Measurements from ENCODE around the gene PTPRN2. TPM values are rescaled to one million over a fixed set of nuclear protein-coding genes. Genes with fewer than 3 reads are reported as not detected.

PTPRN2 gene
- total RNA-seq, 1 donor from 2014 or later, result 11.4 TPM

GRCh38 chr7:157682946-157683746 lies 904.5 kb downstream of the PTPRN2 start:
- no peak for TF ChIP-seq CTCF (IDR thresholded peaks at IDR 0.05; ENCODE audit: unreplicated experiment)
- peaks cover 3% of the 10 kb centered on the region for H3K4me1 Mint-ChIP-seq (ENCODE audit: low read depth)
- H3K27ac Mint-ChIP-seq, result no peak overlapping the region
- H3K27me3 Mint-ChIP-seq, result peaks cover 82% of the 10 kb centered on the region
- no peak for DNase-seq (ENCODE audit: low spot score, unreplicated experiment)
- H3K36me3 Mint-ChIP-seq (ENCODE audit: insufficient read depth), result no peaks in the 10 kb centered on the region
- H3K4me3 Mint-ChIP-seq (ENCODE audit: low read depth), result no peak overlapping the region
- H3K9me3 Mint-ChIP-seq (ENCODE audit: low read depth), result no peaks in the 10 kb centered on the region

- no peak for DNase-seq (ENCODE audit: low spot score, unreplicated experiment)
- no peak overlapping the region for H3K4me3 Mint-ChIP-seq (ENCODE audit: low read depth)
- peaks cover 3% of the 10 kb centered on the region for H3K4me1 Mint-ChIP-seq (ENCODE audit: low read depth)
Measured at GRCh38 chr7:157682064-157682945, 905.3 kb downstream of the PTPRN2 start.

GRCh38 chr7:157679607-157680006 lies 908.0 kb downstream of the PTPRN2 start:
- Mint-ChIP-seq H3K4me3 (ENCODE audit: low read depth) (no peak overlapping the region), H3K4me1 (ENCODE audit: low read depth) (peaks cover 3% of the 10 kb centered on the region), H3K27me3 (peaks cover 93% of the 10 kb centered on the region), H3K27ac (no peak overlapping the region), H3K36me3 (ENCODE audit: insufficient read depth) (no peaks in the 10 kb centered on the region), H3K9me3 (ENCODE audit: low read depth) (no peaks in the 10 kb centered on the region)
- no peak for TF ChIP-seq CTCF (IDR thresholded peaks at IDR 0.05; ENCODE audit: unreplicated experiment)
- no peak for DNase-seq (ENCODE audit: low spot score, unreplicated experiment)

More at GRCh38 chr7:157682064-157682945, 905.3 kb downstream of the PTPRN2 start:
- H3K27ac Mint-ChIP-seq, result no peak overlapping the region
- TF ChIP-seq CTCF (IDR thresholded peaks at IDR 0.05; ENCODE audit: unreplicated experiment), result no peak
- H3K27me3 Mint-ChIP-seq, result peaks cover 81% of the 10 kb centered on the region
- H3K36me3 Mint-ChIP-seq (ENCODE audit: insufficient read depth), result no peaks in the 10 kb centered on the region
- no peaks in the 10 kb centered on the region for H3K9me3 Mint-ChIP-seq (ENCODE audit: low read depth)

GRCh38 chr7:157678501-157678900 lies 909.1 kb downstream of the PTPRN2 start:
- Mint-ChIP-seq H3K4me1 (ENCODE audit: low read depth) (no peaks in the 10 kb centered on the region), H3K4me3 (ENCODE audit: low read depth) (no peak overlapping the region), H3K27me3 (peaks cover 95% of the 10 kb centered on the region), H3K27ac (no peak overlapping the region), H3K36me3 (ENCODE audit: insufficient read depth) (no peaks in the 10 kb centered on the region), H3K9me3 (ENCODE audit: low read depth) (no peaks in the 10 kb centered on the region)
- DNase-seq (ENCODE audit: low spot score, unreplicated experiment), result no peak
- no peak for TF ChIP-seq CTCF (IDR thresholded peaks at IDR 0.05; ENCODE audit: unreplicated experiment)

GRCh38 chr7:157676456-157677255 lies 911.0 kb downstream of the PTPRN2 start:
- Mint-ChIP-seq H3K36me3 (ENCODE audit: insufficient read depth) (no peaks in the 10 kb centered on the region), H3K9me3 (ENCODE audit: low read depth) (no peaks in the 10 kb centered on the region), H3K27ac (no peak overlapping the region)

More at GRCh38 chr7:157676456-157677255, 911.0 kb downstream of the PTPRN2 start:
- no peak for DNase-seq (ENCODE audit: low spot score, unreplicated experiment)
- Mint-ChIP-seq H3K4me3 (ENCODE audit: low read depth) (no peak overlapping the region), H3K27me3 (peaks cover 91% of the 10 kb centered on the region), H3K4me1 (ENCODE audit: low read depth) (no peaks in the 10 kb centered on the region)
- no peak for TF ChIP-seq CTCF (IDR thresholded peaks at IDR 0.05; ENCODE audit: unreplicated experiment)
